RWPE1 (cell line): ENCODE results near the gene CDK15.

ENCODE experiments used
- CTCF ChIA-PET: fragments of 350-600 bp; sonication (Branson Sonifier 250); formaldehyde crosslinking; extraction: SDS; loops from one replicate; lab custom pipeline; 2021; lab: Yijun Ruan, JAX
- POLR2A ChIA-PET: fragments of 400-600 bp; formaldehyde crosslinking; extraction: SDS; loops from one replicate; lab custom pipeline; 2020; ENCODE audit warnings: antibody characterized with exemption; ENCODE audit not compliant: low non-redundant PET; lab: Yijun Ruan, JAX
- DNase-seq: peaks from one replicate; pipeline ENCODE4 v3.0.0; 2012; ENCODE audit warnings: low spot score
- H3K27ac ChIP-seq: fragments of 450-650 bp; 2 replicates; pipeline ENCODE4 v1.5.1; 2017
- TF ChIP-seq, protein P1 (sequence below): fragments of 450-650 bp; conservative IDR thresholded peaks from 2 replicates; pipeline ENCODE4 v1.5.1; 2017; ENCODE audit warnings: low read depth, mild to moderate bottlenecking

Gene CDK15

GRCh38 chr2:201933792-201934237 lies 127.5 kb downstream of the CDK15 start:
- no peak overlapping the region for H3K27ac ChIP-seq
- DNase-seq = no peak
- POLR2A ChIA-PET = no interaction called here
- CTCF ChIA-PET = no interaction called here
- TF ChIP-seq, protein P1, sequence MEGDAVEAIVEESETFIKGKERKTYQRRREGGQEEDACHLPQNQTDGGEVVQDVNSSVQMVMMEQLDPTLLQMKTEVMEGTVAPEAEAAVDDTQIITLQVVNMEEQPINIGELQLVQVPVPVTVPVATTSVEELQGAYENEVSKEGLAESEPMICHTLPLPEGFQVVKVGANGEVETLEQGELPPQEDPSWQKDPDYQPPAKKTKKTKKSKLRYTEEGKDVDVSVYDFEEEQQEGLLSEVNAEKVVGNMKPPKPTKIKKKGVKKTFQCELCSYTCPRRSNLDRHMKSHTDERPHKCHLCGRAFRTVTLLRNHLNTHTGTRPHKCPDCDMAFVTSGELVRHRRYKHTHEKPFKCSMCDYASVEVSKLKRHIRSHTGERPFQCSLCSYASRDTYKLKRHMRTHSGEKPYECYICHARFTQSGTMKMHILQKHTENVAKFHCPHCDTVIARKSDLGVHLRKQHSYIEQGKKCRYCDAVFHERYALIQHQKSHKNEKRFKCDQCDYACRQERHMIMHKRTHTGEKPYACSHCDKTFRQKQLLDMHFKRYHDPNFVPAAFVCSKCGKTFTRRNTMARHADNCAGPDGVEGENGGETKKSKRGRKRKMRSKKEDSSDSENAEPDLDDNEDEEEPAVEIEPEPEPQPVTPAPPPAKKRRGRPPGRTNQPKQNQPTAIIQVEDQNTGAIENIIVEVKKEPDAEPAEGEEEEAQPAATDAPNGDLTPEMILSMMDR = no peak

DNA sequence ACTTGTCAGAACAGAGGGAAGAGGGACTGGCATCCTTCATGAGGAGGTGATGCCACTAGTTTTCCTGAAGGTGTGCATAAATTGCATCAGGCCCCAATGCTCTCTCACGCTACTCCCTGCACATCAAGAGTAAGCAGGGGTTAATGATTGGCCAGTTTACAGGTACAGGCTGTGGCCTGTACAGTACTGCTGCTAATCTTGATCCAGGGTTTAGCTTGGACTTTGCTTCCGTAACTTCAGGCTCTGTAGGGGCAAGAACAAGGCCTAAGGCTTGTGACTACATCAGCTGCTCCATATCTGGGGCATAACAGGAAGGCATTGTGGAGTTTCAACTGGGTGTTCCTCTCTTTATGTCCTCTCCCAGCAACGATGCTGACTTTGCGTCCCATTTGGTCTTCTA lies 130.5 kb downstream of the CDK15 start:
- CTCF ChIA-PET = interaction anchor here (1.3 kb wide), 1 partner anchor 10 kb away, joined by 5 read pairs; no protein-coding TSS in a partner anchor
- DNase-seq = no peak
- H3K27ac ChIP-seq = no peak overlapping the region
- TF ChIP-seq, protein P1 = no peak
- POLR2A ChIA-PET = no interaction called here

DNA sequence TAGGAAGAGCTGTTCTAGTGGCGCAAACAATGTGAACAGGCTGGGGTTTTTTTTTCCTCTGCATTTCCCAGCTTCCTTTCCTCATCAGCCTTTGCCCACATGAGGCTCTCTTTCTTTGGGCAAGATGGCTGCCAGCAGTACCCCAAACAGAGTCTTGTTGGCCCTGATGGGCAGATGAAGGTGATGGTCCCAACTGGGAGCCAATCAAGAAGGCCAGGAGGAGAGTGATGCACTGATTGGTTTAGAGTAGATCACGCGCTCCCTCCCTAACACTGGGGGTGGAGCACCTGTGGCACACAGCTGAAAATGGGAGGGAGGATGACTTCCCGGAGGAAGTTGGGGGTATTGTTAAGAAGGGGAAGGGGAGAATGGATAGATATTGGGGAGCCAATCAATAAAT lies 131.0 kb downstream of the CDK15 start:
- POLR2A ChIA-PET = no interaction called here
- no peak for DNase-seq
- TF ChIP-seq, protein P1 = no peak
- CTCF ChIA-PET = interaction anchor here (1.3 kb wide), 1 partner anchor 9 kb away, joined by 5 read pairs; no protein-coding TSS in a partner anchor
- H3K27ac ChIP-seq = no peak overlapping the region

GRCh38 chr2:201938156-201938775 lies 131.9 kb downstream of the CDK15 start:
- CTCF ChIA-PET = interaction anchor here (1.3 kb wide), 1 partner anchor 8 kb away, joined by 5 read pairs; no protein-coding TSS in a partner anchor
- TF ChIP-seq, protein P1 = no peak
- DNase-seq = peak; percentile 11
- POLR2A ChIA-PET = no interaction called here
- no peak overlapping the region for H3K27ac ChIP-seq

GRCh38 chr2:201938781-201939180 lies 132.4 kb downstream of the CDK15 start:
- CTCF ChIA-PET = no interaction called here
- no peak for DNase-seq
- POLR2A ChIA-PET = no interaction called here
- TF ChIP-seq, protein P1 = no peak
- H3K27ac ChIP-seq = no peak overlapping the region

DNA sequence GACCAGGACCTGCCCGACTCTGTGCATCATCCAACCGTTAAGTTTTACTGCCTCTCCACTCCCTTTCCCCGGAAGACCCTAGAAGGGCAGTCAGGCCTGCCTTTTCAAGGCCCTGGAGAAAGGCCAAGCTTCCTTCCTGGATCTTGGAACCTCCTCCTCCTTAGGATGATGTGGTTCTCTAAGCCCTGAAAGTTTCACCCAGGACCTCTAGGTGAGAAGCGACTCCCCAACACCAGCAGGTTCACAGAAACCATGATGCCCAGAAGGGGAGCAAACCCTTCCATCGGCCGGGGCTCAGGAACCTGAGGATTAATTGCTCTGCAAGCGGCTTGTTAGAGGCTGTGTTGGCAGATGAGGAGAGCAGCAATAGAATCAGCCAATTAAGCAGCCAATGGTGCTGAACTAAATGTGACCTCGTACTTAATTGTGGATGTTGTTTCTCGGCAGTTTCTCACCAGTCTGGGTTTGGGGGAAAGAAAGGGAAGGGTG lies 133.2 kb downstream of the CDK15 start:
- TF ChIP-seq, protein P1 = no peak
- POLR2A ChIA-PET = no interaction called here
- DNase-seq = no peak
- H3K27ac ChIP-seq = no peak overlapping the region
- CTCF ChIA-PET = no interaction called here
